ENCODE data around the gene TXNRD2.

TXNRD2 gene

GRCh38 chr22:19827341-19828034 is 114.1 kb downstream of the TXNRD2 start:
- DNase-seq (ENCODE audit: low read depth in 1 of 2, low spot score in 1 of 2): no peak
- in situ Hi-C loops (cut with HindIII; ENCODE audit: low pct_unique_long_range_greater_than_20kb, low sequenced_read_pairs): no loop called here
- TF ChIP-seq JUND (IDR thresholded peaks at IDR 0.05; ENCODE audit: low read depth): no peak

- in situ Hi-C loops (cut with HindIII; ENCODE audit: low pct_unique_long_range_greater_than_20kb, low sequenced_read_pairs): no loop called here
- DNase-seq (ENCODE audit: low read depth in 1 of 2, low spot score in 1 of 2): no peak
- TF ChIP-seq JUND (IDR thresholded peaks at IDR 0.05; ENCODE audit: low read depth): no peak
These were observed 115.0 kb downstream of the TXNRD2 start for GRCh38 chr22:19826619-19826950.

GRCh38 chr22:19825904-19826618 is 115.6 kb downstream of the TXNRD2 start:
- DNase-seq (ENCODE audit: low read depth in 1 of 2, low spot score in 1 of 2): no peak
- TF ChIP-seq JUND (IDR thresholded peaks at IDR 0.05; ENCODE audit: low read depth): no peak
- in situ Hi-C loops (cut with HindIII; ENCODE audit: low pct_unique_long_range_greater_than_20kb, low sequenced_read_pairs): no loop called here
